Hepatocyte (in vitro differentiated cells): Measurements from ENCODE around the gene SNRPB2.

Experiments
- CTCF ChIP-seq: fragments of 200-600 bp; sonication (generic); IDR thresholded peaks from 2 replicates; pipeline ENCODE4 v1.5.1; 2016; ENCODE audit warnings: antibody characterized with exemption, mild to moderate bottlenecking; ENCODE audit not compliant: poor library complexity
- EZH2 ChIP-seq: fragments of 200-600 bp; sonication (generic); IDR thresholded peaks from 2 replicates; pipeline ENCODE4 v1.6.1; 2016; ENCODE audit warnings: antibody characterized with exemption, mild to moderate bottlenecking, borderline replicate concordance

GRCh38 chr20:16748308-16748900 is 18.6 kb downstream of the SNRPB2 start, which contains the start of gene OTOR:
- TF ChIP-seq CTCF (no peak), EZH2 (no peak)
